Dedifferentiated amniotic fluid mesenchymal stem cell (primary cell): ENCODE measurements around the gene CDH26.

Experiments
- DNase-seq: peaks from one replicate; pipeline ENCODE4 v3.0.0-alpha.2; 2016; ENCODE audit errors: extremely low spot score

Gene CDH26

GRCh38 chr20:60046436-60046835 lies 88.2 kb downstream of the CDH26 start:
- no peak for DNase-seq

GRCh38 chr20:60046860-60047259 lies 88.6 kb downstream of the CDH26 start:
- DNase-seq = no peak

- no peak for DNase-seq
These were observed 90.7 kb downstream of the CDH26 start for GRCh38 chr20:60048634-60049521.

- DNase-seq = no peak
These were observed 91.4 kb downstream of the CDH26 start for GRCh38 chr20:60049601-60050000.

GRCh38 chr20:60050193-60050947 lies 92.1 kb downstream of the CDH26 start:
- DNase-seq = no peak

- no peak for DNase-seq
These were observed 93.7 kb downstream of the CDH26 start for GRCh38 chr20:60051911-60052310.

GRCh38 chr20:60052322-60052721 lies 94.1 kb downstream of the CDH26 start:
- no peak for DNase-seq

- no peak for DNase-seq
These were observed 95.0 kb downstream of the CDH26 start for GRCh38 chr20:60053125-60053817.

- DNase-seq = no peak
These were observed 95.6 kb downstream of the CDH26 start for GRCh38 chr20:60053818-60054190.

GRCh38 chr20:60054716-60055634 lies 96.8 kb downstream of the CDH26 start:
- no peak for DNase-seq

GRCh38 chr20:60055740-60056139 lies 97.5 kb downstream of the CDH26 start:
- no peak for DNase-seq

GRCh38 chr20:60056407-60057122 lies 98.3 kb downstream of the CDH26 start:
- DNase-seq = no peak

GRCh38 chr20:60057123-60057865 lies 99.1 kb downstream of the CDH26 start:
- DNase-seq = peak; percentile 60

- DNase-seq = no peak
These were observed 99.9 kb downstream of the CDH26 start for GRCh38 chr20:60057866-60058807.

- DNase-seq = no peak
These were observed 100.7 kb downstream of the CDH26 start for GRCh38 chr20:60058879-60059278.

GRCh38 chr20:60060006-60060557 lies 101.9 kb downstream of the CDH26 start:
- DNase-seq = no peak

- no peak for DNase-seq
These were observed 102.4 kb downstream of the CDH26 start for GRCh38 chr20:60060593-60060992.

- no peak for DNase-seq
These were observed 104.3 kb downstream of the CDH26 start for GRCh38 chr20:60062431-60063047.
